ENCODE data around the gene ADCY1.

Gene ADCY1

DNA sequence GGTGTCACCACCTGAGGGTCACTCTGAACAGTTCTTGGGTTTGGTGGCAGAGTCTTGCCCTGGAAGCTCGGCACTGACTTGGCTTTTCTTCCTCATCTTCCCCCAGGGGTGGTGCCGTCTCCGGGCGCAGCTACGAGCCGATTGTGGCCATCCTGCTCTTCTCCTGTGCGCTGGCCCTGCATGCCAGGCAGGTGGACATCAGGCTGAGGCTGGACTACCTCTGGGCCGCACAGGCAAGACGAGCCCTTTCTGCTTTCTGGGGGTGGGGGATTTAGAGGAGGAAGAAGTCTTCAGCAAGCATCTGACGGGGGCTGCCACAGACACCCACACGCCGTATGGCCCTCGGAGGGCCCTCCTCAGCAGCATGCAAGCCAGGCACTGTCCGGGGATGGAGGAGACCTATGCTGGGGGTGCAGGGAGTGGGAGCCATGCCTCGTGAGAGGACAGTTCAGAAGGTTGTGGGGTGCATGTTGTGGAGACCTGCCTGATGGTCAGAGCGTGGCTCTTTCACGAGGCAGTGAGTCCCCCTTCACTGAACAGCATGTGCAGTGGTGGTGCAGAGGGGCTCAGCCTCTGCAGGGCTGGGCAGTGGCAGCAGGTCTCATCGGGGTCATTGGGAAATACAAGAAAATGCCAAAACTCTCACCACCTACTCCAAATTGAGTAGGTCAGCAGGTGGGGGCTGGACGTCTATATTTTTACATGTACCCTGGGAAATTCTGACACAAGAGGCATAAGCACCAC is 112.4 kb downstream of the ADCY1 start:
- Histone ChIP-seq H3K36me3 (ENCODE audit: insufficient read depth, low read length) (no peaks in the 10 kb centered on the region), H3K4me3 (ENCODE audit: low read depth in 1 of 2, low read length in 2 of 2) (no peak overlapping the region), H3K4me1 (ENCODE audit: insufficient read depth, low read length) (no peaks in the 10 kb centered on the region), H3K9me3 (ENCODE audit: low read length) (no peaks in the 10 kb centered on the region), H3K27me3 (ENCODE audit: control insufficient read depth in 1 of 2, insufficient read depth in 2 of 2, low read length in 2 of 2) (no peaks in the 10 kb centered on the region), H3K9ac (ENCODE audit: low read length) (no peak overlapping the region), H3K27ac (ENCODE audit: low read depth, low read length) (no peak overlapping the region)

GRCh38 chr7:45687185-45687560 is 113.0 kb downstream of the ADCY1 start:
- Histone ChIP-seq H3K4me1 (ENCODE audit: insufficient read depth, low read length) (no peaks in the 10 kb centered on the region), H3K4me3 (ENCODE audit: low read depth in 1 of 2, low read length in 2 of 2) (no peak overlapping the region), H3K27me3 (ENCODE audit: control insufficient read depth in 1 of 2, insufficient read depth in 2 of 2, low read length in 2 of 2) (no peaks in the 10 kb centered on the region), H3K27ac (ENCODE audit: low read depth, low read length) (no peak overlapping the region), H3K9ac (ENCODE audit: low read length) (no peak overlapping the region), H3K36me3 (ENCODE audit: insufficient read depth, low read length) (no peaks in the 10 kb centered on the region), H3K9me3 (ENCODE audit: low read length) (no peaks in the 10 kb centered on the region)

DNA sequence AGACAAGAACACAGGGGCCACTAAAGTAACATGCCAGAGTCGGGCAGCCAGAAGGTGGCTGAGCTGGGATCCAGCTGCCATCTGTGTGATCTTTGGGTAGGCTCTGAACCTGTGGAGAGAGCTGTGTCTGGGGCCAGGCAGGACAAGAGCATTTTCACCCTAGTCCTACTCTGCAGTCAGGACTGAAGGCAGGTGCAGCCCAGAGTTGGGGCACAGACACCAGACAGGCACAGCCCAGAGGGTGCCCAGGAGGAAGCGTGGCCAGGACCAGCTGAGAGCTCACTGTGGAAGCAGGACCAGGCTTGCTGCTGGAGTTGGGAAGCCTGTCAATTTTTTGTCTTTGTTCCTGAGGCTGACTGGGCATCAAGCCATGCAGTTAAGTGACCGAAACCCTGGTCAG is 113.6 kb downstream of the ADCY1 start:
- Histone ChIP-seq H3K9me3 (ENCODE audit: low read length) (no peaks in the 10 kb centered on the region), H3K4me1 (ENCODE audit: insufficient read depth, low read length) (no peaks in the 10 kb centered on the region), H3K36me3 (ENCODE audit: insufficient read depth, low read length) (no peaks in the 10 kb centered on the region), H3K4me3 (ENCODE audit: low read depth in 1 of 2, low read length in 2 of 2) (no peak overlapping the region), H3K9ac (ENCODE audit: low read length) (no peak overlapping the region), H3K27ac (ENCODE audit: low read depth, low read length) (no peak overlapping the region), H3K27me3 (ENCODE audit: control insufficient read depth in 1 of 2, insufficient read depth in 2 of 2, low read length in 2 of 2) (no peaks in the 10 kb centered on the region)

GRCh38 chr7:45688382-45688781 is 114.2 kb downstream of the ADCY1 start:
- H3K36me3 ChIP-seq (ENCODE audit: insufficient read depth, low read length) = no peaks in the 10 kb centered on the region
- H3K4me1 ChIP-seq (ENCODE audit: insufficient read depth, low read length) = no peaks in the 10 kb centered on the region
- H3K27ac ChIP-seq (ENCODE audit: low read depth, low read length) = no peak overlapping the region
- no peak overlapping the region for H3K9ac ChIP-seq (ENCODE audit: low read length)
- no peaks in the 10 kb centered on the region for H3K9me3 ChIP-seq (ENCODE audit: low read length)
- H3K4me3 ChIP-seq (ENCODE audit: low read depth in 1 of 2, low read length in 2 of 2) = no peak overlapping the region
- H3K27me3 ChIP-seq (ENCODE audit: control insufficient read depth in 1 of 2, insufficient read depth in 2 of 2, low read length in 2 of 2) = no peaks in the 10 kb centered on the region

GRCh38 chr7:45689011-45689796 is 115.0 kb downstream of the ADCY1 start:
- no peaks in the 10 kb centered on the region for H3K4me1 ChIP-seq (ENCODE audit: insufficient read depth, low read length)
- H3K9ac ChIP-seq (ENCODE audit: low read length) = no peak overlapping the region
- no peaks in the 10 kb centered on the region for H3K27me3 ChIP-seq (ENCODE audit: control insufficient read depth in 1 of 2, insufficient read depth in 2 of 2, low read length in 2 of 2)
- no peaks in the 10 kb centered on the region for H3K9me3 ChIP-seq (ENCODE audit: low read length)
- no peak overlapping the region for H3K27ac ChIP-seq (ENCODE audit: low read depth, low read length)
- H3K36me3 ChIP-seq (ENCODE audit: insufficient read depth, low read length) = no peaks in the 10 kb centered on the region
- no peak overlapping the region for H3K4me3 ChIP-seq (ENCODE audit: low read depth in 1 of 2, low read length in 2 of 2)

DNA sequence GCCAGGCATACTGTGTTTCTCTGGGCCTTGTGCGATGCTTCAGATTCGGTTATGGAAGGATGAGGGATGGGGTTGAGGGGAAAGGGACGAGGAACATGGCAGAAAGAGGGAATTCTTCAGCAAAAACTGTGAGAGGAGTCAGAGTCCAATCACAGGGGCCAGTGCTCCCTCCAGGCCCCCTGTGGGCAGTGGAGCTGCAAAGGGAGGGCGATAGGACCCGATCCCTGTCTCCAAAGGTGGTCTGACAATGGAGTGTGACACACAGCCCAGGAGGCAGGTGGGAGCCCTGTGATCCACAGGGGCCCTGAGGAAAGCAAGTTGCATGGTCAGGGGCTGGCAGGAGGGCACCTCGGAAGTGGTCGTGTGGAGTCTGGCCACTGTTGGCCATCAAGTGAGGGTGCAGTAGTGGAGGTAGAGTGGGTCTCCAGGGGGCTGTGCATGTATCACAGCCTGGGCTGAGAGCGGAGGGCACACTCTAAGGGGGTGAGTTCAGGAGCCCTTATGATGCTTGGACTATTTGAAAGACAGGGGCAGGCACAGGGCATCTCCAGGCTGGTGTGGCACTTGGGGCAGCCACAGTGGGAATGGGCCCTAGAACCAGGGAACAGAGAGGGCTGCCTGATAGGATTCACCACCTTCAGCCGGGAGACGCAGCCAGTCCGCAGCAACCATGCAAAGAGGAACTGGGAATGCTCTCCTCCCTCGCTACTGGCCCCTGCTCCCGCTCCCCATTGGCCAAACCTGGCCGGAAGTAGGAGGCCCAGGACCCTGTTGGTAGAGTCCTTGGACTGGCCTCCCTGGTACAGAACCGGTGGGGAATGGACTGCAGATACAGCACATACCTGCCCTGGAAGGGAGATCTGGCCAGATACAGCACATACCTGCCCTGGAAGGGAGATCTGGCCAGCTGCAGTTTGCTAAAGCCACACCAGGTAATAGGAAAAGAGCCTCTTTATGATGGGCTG is 115.9 kb downstream of the ADCY1 start:
- no peak overlapping the region for H3K27ac ChIP-seq (ENCODE audit: low read depth, low read length)
- H3K4me1 ChIP-seq (ENCODE audit: insufficient read depth, low read length) = no peaks in the 10 kb centered on the region
- no peak overlapping the region for H3K9ac ChIP-seq (ENCODE audit: low read length)
- H3K36me3 ChIP-seq (ENCODE audit: insufficient read depth, low read length) = no peaks in the 10 kb centered on the region
- H3K9me3 ChIP-seq (ENCODE audit: low read length) = no peaks in the 10 kb centered on the region
- H3K4me3 ChIP-seq (ENCODE audit: low read depth in 1 of 2, low read length in 2 of 2) = no peak overlapping the region
- no peaks in the 10 kb centered on the region for H3K27me3 ChIP-seq (ENCODE audit: control insufficient read depth in 1 of 2, insufficient read depth in 2 of 2, low read length in 2 of 2)

GRCh38 chr7:45690762-45691150 is 116.6 kb downstream of the ADCY1 start:
- no peak overlapping the region for H3K4me3 ChIP-seq (ENCODE audit: low read depth in 1 of 2, low read length in 2 of 2)
- no peak overlapping the region for H3K27ac ChIP-seq (ENCODE audit: low read depth, low read length)
- no peaks in the 10 kb centered on the region for H3K4me1 ChIP-seq (ENCODE audit: insufficient read depth, low read length)
- no peaks in the 10 kb centered on the region for H3K27me3 ChIP-seq (ENCODE audit: control insufficient read depth in 1 of 2, insufficient read depth in 2 of 2, low read length in 2 of 2)
- no peaks in the 10 kb centered on the region for H3K9me3 ChIP-seq (ENCODE audit: low read length)
- H3K36me3 ChIP-seq (ENCODE audit: insufficient read depth, low read length) = no peaks in the 10 kb centered on the region
- H3K9ac ChIP-seq (ENCODE audit: low read length) = no peak overlapping the region

DNA sequence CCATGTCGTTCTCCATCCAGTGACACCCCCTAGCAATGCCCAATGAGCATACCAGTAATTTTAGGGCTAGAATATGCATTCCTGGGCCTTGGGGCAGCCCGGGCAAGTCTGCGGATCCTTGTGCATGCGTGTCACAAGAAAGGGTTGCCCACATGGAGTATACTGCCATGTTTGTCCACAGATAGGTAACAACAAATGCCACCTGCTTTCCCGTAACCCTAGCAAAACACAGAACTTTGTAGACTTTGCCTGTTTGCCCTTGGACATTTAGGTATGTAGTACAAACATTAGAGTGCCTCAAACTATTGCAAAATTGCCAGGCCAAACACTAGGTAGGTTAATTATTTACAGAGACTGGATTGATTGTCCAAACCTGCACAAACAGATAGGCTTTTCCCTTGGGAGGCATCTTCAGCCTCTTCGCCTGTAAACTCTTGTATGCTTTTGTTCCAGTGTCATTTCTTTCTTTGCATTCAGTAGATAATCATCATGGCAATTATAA is 117.0 kb downstream of the ADCY1 start:
- no peak overlapping the region for H3K9ac ChIP-seq (ENCODE audit: low read length)
- H3K9me3 ChIP-seq (ENCODE audit: low read length) = no peaks in the 10 kb centered on the region
- no peaks in the 10 kb centered on the region for H3K4me1 ChIP-seq (ENCODE audit: insufficient read depth, low read length)
- no peak overlapping the region for H3K4me3 ChIP-seq (ENCODE audit: low read depth in 1 of 2, low read length in 2 of 2)
- no peaks in the 10 kb centered on the region for H3K27me3 ChIP-seq (ENCODE audit: control insufficient read depth in 1 of 2, insufficient read depth in 2 of 2, low read length in 2 of 2)
- no peak overlapping the region for H3K27ac ChIP-seq (ENCODE audit: low read depth, low read length)
- no peaks in the 10 kb centered on the region for H3K36me3 ChIP-seq (ENCODE audit: insufficient read depth, low read length)

GRCh38 chr7:45692031-45692430 is 117.9 kb downstream of the ADCY1 start:
- Histone ChIP-seq H3K4me1 (ENCODE audit: insufficient read depth, low read length) (no peaks in the 10 kb centered on the region), H3K4me3 (ENCODE audit: low read depth in 1 of 2, low read length in 2 of 2) (no peak overlapping the region), H3K9ac (ENCODE audit: low read length) (no peak overlapping the region), H3K9me3 (ENCODE audit: low read length) (no peaks in the 10 kb centered on the region), H3K36me3 (ENCODE audit: insufficient read depth, low read length) (no peaks in the 10 kb centered on the region), H3K27me3 (ENCODE audit: control insufficient read depth in 1 of 2, insufficient read depth in 2 of 2, low read length in 2 of 2) (no peaks in the 10 kb centered on the region), H3K27ac (ENCODE audit: low read depth, low read length) (no peak overlapping the region)

DNA sequence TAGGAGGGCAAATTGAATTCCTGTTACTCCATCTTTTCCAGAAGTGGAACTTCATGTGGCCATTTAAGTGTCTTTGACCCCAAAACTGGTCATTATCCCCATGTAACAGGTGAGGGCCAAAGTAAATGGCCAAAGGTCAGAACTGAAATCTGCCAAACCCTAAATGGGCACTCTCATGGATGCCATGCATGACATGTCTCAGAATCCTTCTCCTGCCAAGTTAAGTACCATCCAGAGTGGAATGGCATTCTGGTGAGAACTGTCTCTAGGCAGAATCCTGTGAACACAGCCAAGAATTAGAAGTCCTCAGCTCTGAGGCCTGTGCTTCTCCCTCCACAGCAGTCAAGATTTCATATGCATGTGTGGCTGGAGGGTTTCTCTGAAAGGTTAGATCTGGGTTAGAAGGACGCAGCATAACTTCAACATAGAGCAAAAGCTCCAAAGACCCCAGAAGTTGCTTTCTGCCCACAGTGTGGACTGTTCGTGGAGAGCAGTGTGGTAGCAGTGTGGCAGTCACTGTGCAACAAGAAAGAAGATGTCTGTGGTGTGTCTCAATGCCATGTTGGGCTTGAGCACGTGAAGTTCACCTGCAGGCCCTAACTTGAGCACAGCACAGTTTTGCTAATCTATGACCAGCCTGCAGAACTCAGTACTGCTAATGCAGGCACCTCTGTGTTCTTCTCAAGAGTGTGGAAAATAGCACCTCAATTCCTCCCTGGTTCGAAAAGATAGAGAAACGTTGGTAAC is 121.3 kb downstream of the ADCY1 start:
- no peak overlapping the region for H3K4me3 ChIP-seq (ENCODE audit: low read depth in 1 of 2, low read length in 2 of 2)
- no peaks in the 10 kb centered on the region for H3K27me3 ChIP-seq (ENCODE audit: control insufficient read depth in 1 of 2, insufficient read depth in 2 of 2, low read length in 2 of 2)
- H3K36me3 ChIP-seq (ENCODE audit: insufficient read depth, low read length) = no peaks in the 10 kb centered on the region
- no peaks in the 10 kb centered on the region for H3K4me1 ChIP-seq (ENCODE audit: insufficient read depth, low read length)
- no peak overlapping the region for H3K27ac ChIP-seq (ENCODE audit: low read depth, low read length)
- H3K9ac ChIP-seq (ENCODE audit: low read length) = no peak overlapping the region
- H3K9me3 ChIP-seq (ENCODE audit: low read length) = no peaks in the 10 kb centered on the region
